Frontal cortex (tissue), 4 donors: ENCODE results near the gene MTARC1. TPM values are rescaled to one million over a fixed set of nuclear protein-coding genes. Genes with fewer than 3 reads are reported as not detected.

Experiments used
- DNase-seq, 2 donors: peaks; one replicate each; pipeline ENCODE4 v3.0.0; 2012; ENCODE audit warnings: low spot score in 2 of 2
- FAIRE-seq: peaks from 2 replicates; lab custom pipeline; 2012; peaks lifted over from hg19 to GRCh38; lab: Jason Lieb, UNC
- total RNA-seq: library from RNA; depleted of rRNA; stranded (reverse); fragments of >200 nt; gene quantifications from one replicate; pipeline ENCODE4 v1.2.3, GENCODE V29; 2014
- donor health status: control.
- donor health status: control.
- donor health status: control.

Gene MTARC1
- total RNA-seq, 1 donor from 2014 or later, result 19.6 TPM

- FAIRE-seq (no peak), DNase-seq (no peak)
These were observed 18.5 kb upstream of the MTARC1 start for GRCh38 chr1:220768126-220768601.

GRCh38 chr1:220769205-220769604 is 17.5 kb upstream of the MTARC1 start:
- FAIRE-seq, result no peak
- DNase-seq, result no peak

GRCh38 chr1:220770245-220770913 is 16.3 kb upstream of the MTARC1 start:
- DNase-seq, result no peak
- no peak for FAIRE-seq

- no peak for DNase-seq
- FAIRE-seq, result no peak
These were observed 13.9 kb upstream of the MTARC1 start for GRCh38 chr1:220772846-220773245.

DNA sequence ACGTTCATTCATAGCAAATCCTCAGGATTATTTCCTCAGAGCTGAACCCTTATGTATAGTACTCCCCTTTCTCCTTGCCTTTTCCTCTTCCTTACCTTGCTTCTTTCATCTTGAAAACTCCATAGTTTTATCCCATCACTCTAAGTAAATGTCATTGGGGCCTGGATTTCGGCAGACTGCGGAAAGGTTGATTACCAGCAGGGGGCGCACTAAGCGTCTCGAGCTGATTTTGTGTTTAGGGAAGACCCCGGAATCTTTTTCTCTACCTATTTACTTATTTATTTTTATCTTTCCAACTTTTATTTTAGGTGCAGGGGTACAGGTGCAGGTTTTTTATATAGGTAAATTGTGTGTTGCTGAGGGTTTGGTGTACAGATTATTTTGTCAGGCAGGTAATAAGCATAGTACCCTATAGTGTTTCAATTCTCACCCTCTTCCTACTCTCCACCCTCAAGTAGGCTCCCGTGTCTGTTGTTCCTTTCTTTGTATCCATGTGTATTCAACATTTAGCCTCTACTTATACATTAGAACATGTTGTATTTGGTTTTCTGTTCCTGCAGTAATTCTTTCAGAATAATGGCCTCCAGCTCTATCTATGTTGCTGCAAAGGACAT is 11.4 kb upstream of the MTARC1 start:
- DNase-seq (no peak), FAIRE-seq (no peak)

DNA sequence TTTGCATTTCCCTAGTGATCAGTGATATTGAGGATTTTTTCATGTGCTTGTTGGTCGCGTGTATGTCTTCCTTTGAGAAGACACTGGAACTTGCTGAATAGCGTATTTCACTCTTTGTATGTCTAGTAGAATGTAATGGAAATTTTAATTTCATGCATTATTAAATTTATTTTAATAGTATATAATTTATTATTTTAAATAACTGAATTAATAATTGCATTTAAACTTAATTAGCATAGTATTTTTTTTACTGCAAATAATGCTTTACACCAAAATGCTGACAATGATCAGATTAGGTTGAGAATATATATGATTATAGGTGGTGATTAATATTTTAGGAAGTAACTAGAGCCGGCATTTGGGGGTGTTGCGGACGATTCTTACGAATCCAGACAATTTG is 10.5 kb upstream of the MTARC1 start:
- no peak for DNase-seq
- no peak for FAIRE-seq

DNA sequence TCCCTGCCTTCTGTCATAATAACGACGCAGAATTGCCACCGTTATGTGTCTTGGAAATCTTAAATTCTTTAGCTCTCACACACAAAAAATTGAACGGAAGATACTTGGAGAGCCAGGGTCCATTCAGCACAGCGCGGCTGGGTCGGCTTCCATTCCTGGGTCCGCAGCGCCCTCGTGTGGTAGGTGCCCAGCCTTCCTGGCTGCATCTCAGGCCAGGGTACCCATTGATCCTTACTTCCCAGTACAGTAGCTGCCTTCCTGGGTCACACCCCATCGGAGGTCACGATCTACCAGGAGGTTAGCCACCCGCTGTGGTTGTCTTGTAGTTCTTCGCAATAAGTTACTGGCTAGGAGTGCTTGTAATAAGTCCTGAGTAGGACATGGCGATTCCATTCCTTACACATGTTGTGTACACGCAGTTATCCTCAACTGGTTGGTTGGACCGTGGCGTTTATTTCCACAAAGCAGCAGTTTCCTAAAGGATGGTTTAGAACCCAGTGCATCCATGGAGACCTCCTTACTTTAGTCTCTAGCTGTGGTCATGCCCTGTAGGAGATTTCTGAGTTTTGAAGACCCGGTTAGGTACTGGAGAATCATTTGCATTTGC is 9.9 kb upstream of the MTARC1 start:
- peak; percentile 53 to 77 for DNase-seq
- no peak for FAIRE-seq

GRCh38 chr1:220783453-220783852 is 3.3 kb upstream of the MTARC1 start:
- FAIRE-seq (no peak), DNase-seq (no peak)

DNA sequence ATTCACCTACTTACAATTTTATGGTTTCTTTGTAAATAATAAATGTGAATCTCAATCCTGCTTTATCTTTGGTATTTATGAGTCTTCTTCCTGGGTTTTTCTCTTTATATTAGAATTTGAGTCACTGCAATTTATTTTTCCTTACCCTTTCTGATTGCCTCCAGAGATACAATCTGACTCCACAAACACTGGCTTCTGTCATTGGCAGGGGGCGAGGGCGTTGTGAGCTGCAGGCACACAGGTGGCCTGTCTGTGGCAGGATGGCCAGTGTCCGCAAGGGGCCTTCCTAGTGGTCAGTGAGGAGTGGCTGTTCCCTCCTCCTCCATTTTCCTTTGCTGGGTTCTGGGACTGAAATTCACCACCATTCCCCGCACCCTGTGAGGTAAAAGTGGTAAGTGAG is 2.0 kb upstream of the MTARC1 start:
- FAIRE-seq, result no peak

DNA sequence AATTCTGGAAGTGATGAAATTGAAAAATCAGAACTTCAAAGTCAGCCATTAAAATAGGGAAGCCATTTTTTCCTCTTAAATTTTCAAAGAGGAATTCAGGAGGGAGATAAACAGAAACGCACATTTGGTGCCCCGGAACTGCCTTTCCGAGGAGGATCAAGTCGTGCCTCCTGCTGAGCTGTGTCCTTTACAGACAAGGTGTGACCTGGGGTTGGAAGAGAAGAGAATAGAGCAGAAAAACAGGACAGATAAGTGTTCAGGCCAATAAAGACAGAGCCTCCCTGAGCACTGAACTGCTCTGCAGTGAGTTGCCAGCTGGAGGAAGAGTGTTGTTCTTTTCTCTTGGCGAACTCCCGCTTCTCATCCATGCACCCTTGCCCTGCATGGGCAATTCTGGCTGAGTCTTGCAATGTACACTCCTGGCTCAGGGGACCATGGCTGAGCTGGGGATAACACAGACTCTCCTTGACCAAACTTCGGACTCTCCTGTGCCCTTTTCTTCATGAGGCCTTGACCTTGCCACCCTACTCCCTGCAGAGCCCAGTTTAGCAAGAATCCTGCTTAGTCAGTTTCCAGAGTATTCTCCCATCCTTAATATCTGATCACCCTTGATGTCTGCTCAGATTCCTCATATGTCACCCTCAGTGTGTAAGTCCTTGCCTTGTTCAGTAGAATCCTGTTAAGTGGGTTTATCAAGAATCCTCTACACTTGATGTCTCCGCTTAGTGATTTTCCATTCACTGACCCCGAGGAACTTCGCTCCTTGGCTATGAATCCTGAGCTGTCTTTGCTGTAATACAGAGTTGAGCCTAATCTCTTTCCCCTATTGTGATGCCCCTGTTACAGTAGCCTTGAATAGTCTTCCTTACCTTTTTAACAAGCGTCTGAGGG is 1.3 kb upstream of the MTARC1 start:
- no peak for FAIRE-seq

More for the DNA sequence above, 2.0 kb upstream of the MTARC1 start:
- no peak for DNase-seq

DNA sequence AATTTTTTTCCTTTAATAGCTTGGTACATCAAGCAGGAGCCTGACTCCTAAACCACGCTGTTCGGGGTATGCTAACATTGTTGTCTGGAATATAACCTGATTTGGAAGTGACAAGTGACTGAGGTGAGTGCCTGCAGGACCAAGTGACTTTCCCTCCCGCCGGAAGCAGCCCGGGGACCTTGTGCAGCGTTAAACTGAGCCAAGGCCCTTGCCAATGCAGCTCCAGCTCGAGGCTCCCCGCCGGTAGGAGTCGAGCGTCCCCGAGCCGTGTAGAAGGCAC is 716 bp upstream of the MTARC1 start:
- DNase-seq (no peak), FAIRE-seq (no peak)

More for the DNA sequence above, 1.3 kb upstream of the MTARC1 start:
- no peak for DNase-seq

- DNase-seq, result peak in 1 of 2 donors; percentile 36
- no peak for FAIRE-seq
These were observed 431 bp downstream of the MTARC1 start for GRCh38 chr1:220787069-220787619.

- FAIRE-seq, result no peak
- no peak for DNase-seq
These were observed 2.2 kb downstream of the MTARC1 start for GRCh38 chr1:220788900-220789299.

DNA sequence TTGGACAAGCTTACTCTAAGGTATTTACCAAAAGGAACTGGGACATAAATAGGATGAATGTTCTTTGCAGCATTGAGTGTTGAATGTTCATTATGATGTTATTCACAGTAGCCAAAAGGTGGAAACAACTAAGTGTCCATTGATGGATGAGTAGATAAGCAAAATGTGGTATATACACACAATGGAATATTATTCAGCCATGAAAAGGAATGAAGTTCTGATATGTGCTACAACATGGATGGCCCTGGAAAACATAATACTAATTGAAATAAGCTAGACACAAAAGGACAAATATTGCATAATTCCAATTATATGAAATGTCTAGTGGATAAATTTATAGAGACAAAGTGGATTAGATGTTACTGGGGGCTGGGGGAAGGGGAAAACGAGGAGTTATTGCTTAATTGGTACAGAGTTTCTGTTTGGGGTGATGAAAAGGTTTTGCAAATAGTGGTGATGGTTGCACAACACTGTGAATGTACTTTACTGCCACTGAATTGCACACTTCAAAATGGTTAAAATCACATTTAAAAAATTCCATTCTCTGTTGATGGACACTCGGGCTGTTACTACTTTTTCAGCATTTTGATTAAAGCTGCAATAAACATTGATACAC is 2.9 kb downstream of the MTARC1 start:
- no peak for DNase-seq
- no peak for FAIRE-seq

- no peak for FAIRE-seq
These were observed 4.6 kb downstream of the MTARC1 start for GRCh38 chr1:220791285-220791684.

DNA sequence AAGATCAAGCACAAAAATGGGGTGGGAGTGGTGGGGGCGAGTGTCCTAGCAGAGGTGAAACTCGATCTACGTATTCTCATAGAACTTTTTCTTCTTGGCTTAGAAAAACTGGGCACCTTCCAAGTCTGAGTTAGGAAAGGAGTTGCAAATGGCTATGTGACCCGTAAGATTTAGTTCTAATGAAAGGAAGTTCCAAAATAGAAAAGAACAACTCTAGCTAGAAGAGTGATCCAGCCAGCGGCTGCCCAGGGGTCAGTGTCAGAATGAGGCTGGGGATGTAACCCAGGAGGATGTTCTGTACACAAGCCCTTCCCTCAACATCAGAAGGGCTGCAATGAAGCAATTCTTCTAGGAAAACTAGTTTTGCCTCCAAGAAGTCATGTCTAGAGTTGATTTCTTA is 5.2 kb downstream of the MTARC1 start:
- FAIRE-seq, result no peak

More at GRCh38 chr1:220791285-220791684, 4.6 kb downstream of the MTARC1 start:
- no peak for DNase-seq

DNA sequence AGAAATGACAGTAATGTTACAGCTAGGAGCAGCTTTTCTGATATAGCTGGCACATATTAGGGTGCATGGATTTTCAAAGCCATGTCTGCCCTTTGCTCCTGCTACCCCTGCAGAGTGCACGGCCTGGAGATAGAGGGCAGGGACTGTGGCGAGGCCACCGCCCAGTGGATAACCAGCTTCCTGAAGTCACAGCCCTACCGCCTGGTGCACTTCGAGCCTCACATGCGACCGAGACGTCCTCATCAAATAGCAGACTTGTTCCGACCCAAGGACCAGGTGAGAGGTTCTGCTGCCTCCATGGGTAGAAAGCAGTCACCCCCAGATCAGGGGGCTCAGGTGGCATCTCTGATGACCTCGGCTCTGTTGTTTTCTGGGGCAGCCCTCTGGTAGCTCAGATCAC is 9.8 kb downstream of the MTARC1 start:
- FAIRE-seq (no peak), DNase-seq (no peak)

More for the DNA sequence above, 5.2 kb downstream of the MTARC1 start:
- no peak for DNase-seq

- DNase-seq (no peak), FAIRE-seq (no peak)
These were observed 10.3 kb downstream of the MTARC1 start for GRCh38 chr1:220797044-220797443.

DNA sequence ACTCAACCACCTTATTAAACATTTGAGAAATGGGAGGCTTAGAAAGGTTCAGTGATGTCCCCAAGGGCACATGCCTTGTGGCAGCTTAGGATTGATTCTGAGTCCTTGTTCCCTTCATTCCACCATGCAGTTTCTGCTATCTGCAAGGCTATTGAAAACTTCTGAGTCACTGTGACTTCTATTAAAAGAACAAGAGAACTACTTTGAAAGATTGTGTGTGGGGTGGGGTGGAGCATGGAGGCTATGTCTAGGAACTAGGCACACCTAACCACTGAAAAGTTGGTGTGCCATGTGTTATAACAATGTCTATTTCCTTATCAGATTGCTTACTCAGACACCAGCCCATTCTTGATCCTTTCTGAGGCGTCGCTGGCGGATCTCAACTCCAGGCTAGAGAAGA is 10.8 kb downstream of the MTARC1 start:
- FAIRE-seq (no peak), DNase-seq (no peak)

GRCh38 chr1:220798338-220798737 is 11.6 kb downstream of the MTARC1 start:
- FAIRE-seq (no peak), DNase-seq (no peak)
